Lower leg skin (tissue), 4 donors: Measurements from ENCODE around the gene C10orf88. TPM values are rescaled to one million over a fixed set of nuclear protein-coding genes. Genes with fewer than 3 reads are reported as not detected.

Experiments used
- DNase-seq, 2 donors: peaks; one replicate each; pipeline ENCODE4 v3.0.0-alpha.2; 2019; ENCODE audit warnings: low spot score in 2 of 2
- H3K4me3 ChIP-seq: fragments of 200-600 bp; sonication (generic); 2 replicates; pipeline ENCODE4 v1.5.1; 2017; ENCODE audit warnings: mild to moderate bottlenecking, low read depth; ENCODE audit not compliant: poor library complexity, severe bottlenecking
- CTCF ChIP-seq, 3 donors: fragments of 450-650 bp; IDR thresholded peaks; one replicate each; pipeline ENCODE4 v1.5.1; 2016; ENCODE audit warnings: antibody characterized with exemption in 3 of 3, mild to moderate bottlenecking in 3 of 3, moderate library complexity in 2 of 3
- POLR2A ChIP-seq, 2 donors: fragments of 450-650 bp; IDR thresholded peaks; one replicate each; pipeline ENCODE4 v1.6.1; 2016 to 2017; ENCODE audit warnings: antibody characterized with exemption in 2 of 2, mild to moderate bottlenecking in 1 of 2, moderate library complexity in 1 of 2
- WGBS, 2 donors: methylation state at CpG; one replicate each; pipeline ENCODE4 v1.1.5; 2018; 5-methylcytosine and 5-hydroxymethylcytosine counted together
- intact Hi-C: fragments of 100-400 bp; cut with DNase I; formaldehyde crosslinking; loops from one replicate; pipeline ENCODE4 v1.15.0; 2023; ENCODE audit warnings: low total_unique reads
- total RNA-seq, 4 donors: library from RNA; depleted of rRNA; stranded (reverse); fragments of >200 nt; gene quantifications; one replicate each; pipeline ENCODE4 v1.1.0, GENCODE V29; 2016

The C10orf88 gene
- total RNA-seq, 4 donors from 2014 or later = 3.3 to 6.3 (median 5.2) TPM

DNA sequence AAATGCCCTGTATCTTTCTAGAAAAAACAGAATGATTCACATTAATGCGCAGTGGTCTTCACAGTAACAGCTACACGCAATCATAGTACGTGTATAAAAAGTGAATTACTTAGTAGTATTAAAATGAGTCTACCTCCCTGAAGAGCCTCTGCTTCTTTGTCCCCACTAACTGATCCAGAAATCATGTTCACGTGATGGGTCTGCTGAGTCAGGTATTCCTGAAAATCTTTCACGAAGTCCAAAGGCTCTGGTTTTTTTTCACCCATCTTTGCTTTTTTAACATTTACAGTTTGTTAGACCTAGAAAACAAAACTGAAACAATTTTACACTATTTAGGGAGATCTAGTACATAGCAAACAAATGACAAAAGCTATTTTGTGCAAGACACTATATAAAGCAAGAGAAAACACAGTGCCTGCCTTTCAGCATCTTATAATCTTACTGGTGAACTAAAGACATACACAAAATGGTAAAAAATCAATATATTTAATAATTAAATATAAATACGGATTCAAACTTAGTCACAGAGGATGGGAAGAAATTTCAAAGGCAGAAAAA is 44.4 kb upstream of the C10orf88 start:
- DNase-seq = no peak
- TF ChIP-seq POLR2A (IDR thresholded peaks at IDR 0.05) (no peak), CTCF (IDR thresholded peaks at IDR 0.05) (no peak)
- intact Hi-C loops = no loop called here
- H3K4me3 ChIP-seq = no peak overlapping the region
- WGBS, 2 donors = 88 to 89% methylated on average over 6 of the region's 6 CpGs

DNA sequence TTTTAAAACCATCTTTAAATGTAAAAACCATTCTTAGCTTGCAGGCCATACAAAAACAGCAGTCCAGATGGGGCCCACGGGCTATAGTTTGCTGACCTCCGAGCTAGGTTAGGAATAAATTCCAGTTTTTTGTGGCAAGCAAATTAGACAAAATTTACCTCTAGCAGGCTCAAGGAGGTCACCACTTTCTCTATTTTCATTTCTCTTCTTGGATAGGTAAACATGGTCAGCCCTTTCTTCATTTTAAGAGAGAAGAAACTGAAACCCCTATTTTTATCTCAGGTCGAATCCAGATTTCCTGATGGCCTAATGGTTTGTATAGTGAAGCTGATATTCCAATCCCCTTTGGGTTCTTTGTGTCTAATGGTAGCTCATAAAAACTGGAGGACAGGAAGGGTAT is 43.8 kb upstream of the C10orf88 start:
- intact Hi-C loops = no loop called here
- 88 to 89% methylated on average over 3 of the region's 3 CpGs for WGBS, 2 donors
- TF ChIP-seq CTCF (IDR thresholded peaks at IDR 0.05) (no peak), POLR2A (IDR thresholded peaks at IDR 0.05) (no peak)
- DNase-seq = no peak
- no peak overlapping the region for H3K4me3 ChIP-seq

- H3K4me3 ChIP-seq = no peak overlapping the region
- WGBS, 2 donors = 95 to 96% methylated on average over 4 of the region's 4 CpGs
- no peak for DNase-seq
- no peak for TF ChIP-seq CTCF (IDR thresholded peaks at IDR 0.05)
- TF ChIP-seq POLR2A (IDR thresholded peaks at IDR 0.05) = no peak
- intact Hi-C loops = no loop called here
Observed at GRCh38 chr10:122995936-122996335, 41.9 kb upstream of the C10orf88 start.

DNA sequence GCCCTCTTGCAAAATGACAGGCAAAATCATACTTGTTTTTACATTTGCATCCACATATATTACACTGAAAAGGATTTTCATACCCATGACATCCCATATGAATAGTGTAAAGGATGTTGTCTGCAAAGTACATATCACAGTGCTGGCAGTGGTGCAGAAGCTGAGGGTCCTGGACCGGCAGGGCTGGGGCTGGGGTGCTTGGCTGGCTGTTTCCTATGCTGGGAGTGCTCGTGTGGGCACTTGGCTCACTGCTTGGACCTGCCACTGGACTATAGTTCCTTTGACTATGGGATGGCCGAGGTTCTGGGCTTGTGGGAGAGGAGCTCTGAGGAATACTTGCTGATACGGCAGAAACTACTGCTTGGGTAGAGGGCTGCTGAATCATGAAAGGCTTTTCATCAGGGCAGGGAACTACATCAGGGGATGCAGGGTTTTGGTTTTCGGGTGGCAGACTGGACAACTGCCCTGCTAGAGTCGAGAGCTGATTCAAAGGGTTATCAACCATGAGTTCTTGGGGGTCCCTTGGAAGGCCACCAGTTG is 39.8 kb upstream of the C10orf88 start:
- WGBS, 2 donors = 95 to 96% methylated on average over 6 of the region's 6 CpGs
- TF ChIP-seq POLR2A (IDR thresholded peaks at IDR 0.05) (no peak), CTCF (IDR thresholded peaks at IDR 0.05) (no peak)

DNA sequence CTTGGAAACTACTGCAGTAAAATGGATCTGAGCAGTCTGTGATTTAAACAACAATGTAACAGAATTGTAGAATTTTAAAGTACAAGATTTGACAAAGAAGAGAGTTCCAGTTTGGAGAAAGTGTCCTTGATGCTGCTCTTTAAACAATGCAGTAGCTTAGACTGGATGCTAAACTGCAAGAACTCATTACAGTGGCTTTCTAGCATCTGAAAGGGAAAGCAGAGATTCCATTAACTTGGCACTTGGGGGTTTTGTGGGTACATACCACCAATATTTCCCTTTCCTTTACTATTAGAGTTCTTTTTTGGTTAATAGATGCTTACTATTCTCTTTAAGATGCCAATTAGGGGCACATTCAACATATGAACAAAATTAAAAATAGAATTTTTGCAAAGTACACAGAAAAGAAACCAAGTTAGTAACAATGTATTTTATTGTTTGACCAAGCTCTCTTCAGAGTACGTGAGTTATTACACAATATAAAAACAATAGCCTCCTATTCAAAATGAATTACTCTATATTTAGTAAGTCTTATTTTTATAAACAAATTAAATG is 38.1 kb upstream of the C10orf88 start:
- TF ChIP-seq POLR2A (IDR thresholded peaks at IDR 0.05) = no peak
- no peak for TF ChIP-seq CTCF (IDR thresholded peaks at IDR 0.05)
- WGBS, 2 donors = 62 to 73% methylated on average over 1 of the region's 1 CpG
- intact Hi-C loops = no loop called here
- H3K4me3 ChIP-seq = no peak overlapping the region
- DNase-seq = no peak

More for the DNA sequence above, 39.8 kb upstream of the C10orf88 start:
- DNase-seq = no peak
- intact Hi-C loops = no loop called here
- H3K4me3 ChIP-seq = no peak overlapping the region
